Gastrocnemius medialis (tissue), 4 donors: ENCODE data around the gene AP4M1. TPM values are rescaled to one million over a fixed set of nuclear protein-coding genes. Genes with fewer than 3 reads are reported as not detected.

Source experiments
- ATAC-seq, 2 donors: fragments of 150-250 bp; one replicate each; pipeline ENCODE4 v1.9.1; 2016
- DNase-seq, 2 donors: peaks; one replicate each; pipeline ENCODE4 v3.0.0-alpha.2; 2019
- H3K27ac ChIP-seq, 4 donors: fragments of 200-600 bp; sonication (generic); 1 replicate in 1 of 4; 2 replicates in 3 of 4; pipeline ENCODE4 v1.5.1; 2016 to 2018; ENCODE audit warnings: mild to moderate bottlenecking in 2 of 4, moderate library complexity in 1 of 4
- H3K27me3 ChIP-seq, 3 donors: fragments of 200-600 bp; sonication (generic) in 2 of 3; 1 replicate in 1 of 3; 2 replicates in 2 of 3; pipeline versions ENCODE4 v1.5.1 to v1.6.0; 2016 to 2019; ENCODE audit warnings: mild to moderate bottlenecking in 1 of 3, moderate library complexity in 1 of 3
- H3K36me3 ChIP-seq, 2 donors: fragments of 200-600 bp; sonication (generic) in 1 of 2; one replicate each; pipeline ENCODE4 v1.5.1; 2017 to 2018
- H3K4me1 ChIP-seq, 2 donors: fragments of 200-600 bp; sonication (generic) in 1 of 2; one replicate each; pipeline ENCODE4 v1.5.1; 2016 to 2017; ENCODE audit warnings: mild to moderate bottlenecking in 2 of 2
- H3K4me3 ChIP-seq, 4 donors: fragments of 200-600 bp; sonication (generic) in 3 of 4; 1 replicate in 1 of 4; 2 replicates in 3 of 4; pipeline ENCODE4 v1.5.1; 2016 to 2019; ENCODE audit warnings: mild to moderate bottlenecking in 2 of 4
- H3K9me3 ChIP-seq, 3 donors: fragments of 200-600 bp; sonication (generic) in 2 of 3; 1 replicate in 1 of 3; 2 replicates in 2 of 3; pipeline ENCODE4 v1.5.1; 2016 to 2019
- POLR2A ChIP-seq, 2 donors: fragments of 450-650 bp; IDR thresholded peaks; one replicate each; pipeline ENCODE4 v1.6.1; 2017; ENCODE audit warnings: antibody characterized with exemption in 2 of 2, mild to moderate bottlenecking in 2 of 2, moderate library complexity in 2 of 2
- in situ Hi-C, 4 donors: fragments of 200-750 bp; cut with MboI; loops; one replicate each; pipeline versions ENCODE4 v1.15.0 to v1.8.0; 2017; ENCODE audit warnings: low sequenced_read_pairs in 4 of 4
- intact Hi-C: fragments of 100-400 bp; cut with DNase I; formaldehyde crosslinking; loops from one replicate; pipeline ENCODE4 v1.15.1; 2023; ENCODE audit warnings: low total_unique reads
- total RNA-seq, 4 donors: library from RNA; depleted of rRNA; stranded (reverse); fragments of >200 nt; gene quantifications; one replicate each; pipeline versions ENCODE4 v1.1.0 to v1.2.3, GENCODE V29; 2016
- TF ChIP-seq, protein P1 (sequence below), 5 experiments: fragments of 450-650 bp in 3 of 5; fragments of 200-600 bp in 2 of 5; sonication (generic) in 2 of 5; IDR thresholded peaks in 4 of 5; conservative IDR thresholded peaks in 1 of 5; 1 replicate in 4 of 5; 2 replicates in 1 of 5; pipeline ENCODE4 v1.5.1; 2016 to 2019; ENCODE audit warnings: antibody characterized with exemption in 5 of 5, mild to moderate bottlenecking in 3 of 5, moderate library complexity in 3 of 5

The AP4M1 gene
- total RNA-seq, 4 donors from 2014 or later, result 7.2 to 13.8 (median 10.8) TPM

- DNase-seq (peak; percentile 64 to 76), ATAC-seq (peak; percentile 73 to 78)
- H3K27me3 ChIP-seq, result no peaks in the 10 kb centered on the region
- peak within 1 kb of the TSS; percentile 88 to 97 (median 89) for H3K27ac ChIP-seq
- intact Hi-C loops, result loop anchor here (1.0 to 5.0 kb wide), 2 partner anchors 12 to 38 kb away; partner anchors contain the start of genes AP4M1, MBLAC1 and MCM7
- H3K9me3 ChIP-seq, result no peaks in the 10 kb centered on the region
- peak within 1 kb of the TSS; percentile 79 to 90 (median 88) for H3K4me3 ChIP-seq
- H3K36me3 ChIP-seq, result peaks cover 0 to 37% of the 10 kb centered on the region in 2 donors
- H3K4me1 ChIP-seq, result peaks cover 13 to 14% of the 10 kb centered on the region in 2 donors
- peak; percentile 83 for TF ChIP-seq POLR2A (IDR thresholded peaks at IDR 0.05)
- TF ChIP-seq, protein P1, sequence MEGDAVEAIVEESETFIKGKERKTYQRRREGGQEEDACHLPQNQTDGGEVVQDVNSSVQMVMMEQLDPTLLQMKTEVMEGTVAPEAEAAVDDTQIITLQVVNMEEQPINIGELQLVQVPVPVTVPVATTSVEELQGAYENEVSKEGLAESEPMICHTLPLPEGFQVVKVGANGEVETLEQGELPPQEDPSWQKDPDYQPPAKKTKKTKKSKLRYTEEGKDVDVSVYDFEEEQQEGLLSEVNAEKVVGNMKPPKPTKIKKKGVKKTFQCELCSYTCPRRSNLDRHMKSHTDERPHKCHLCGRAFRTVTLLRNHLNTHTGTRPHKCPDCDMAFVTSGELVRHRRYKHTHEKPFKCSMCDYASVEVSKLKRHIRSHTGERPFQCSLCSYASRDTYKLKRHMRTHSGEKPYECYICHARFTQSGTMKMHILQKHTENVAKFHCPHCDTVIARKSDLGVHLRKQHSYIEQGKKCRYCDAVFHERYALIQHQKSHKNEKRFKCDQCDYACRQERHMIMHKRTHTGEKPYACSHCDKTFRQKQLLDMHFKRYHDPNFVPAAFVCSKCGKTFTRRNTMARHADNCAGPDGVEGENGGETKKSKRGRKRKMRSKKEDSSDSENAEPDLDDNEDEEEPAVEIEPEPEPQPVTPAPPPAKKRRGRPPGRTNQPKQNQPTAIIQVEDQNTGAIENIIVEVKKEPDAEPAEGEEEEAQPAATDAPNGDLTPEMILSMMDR (IDR thresholded peaks at IDR 0.05 in 4 of 5, conservative IDR thresholded peaks at IDR 0.05 in 1 of 5), result peak in 1 of 5 experiments; percentile 20
- in situ Hi-C loops, result no loop called here
Measured at GRCh38 chr7:100088621-100089457, 12.6 kb upstream of the AP4M1 start, which contains the start of gene COPS6. TSS of gene COPS6 (plus strand) at chr7:100088969. CDS start at chr7:100088991, 22 bp downstream.

DNA sequence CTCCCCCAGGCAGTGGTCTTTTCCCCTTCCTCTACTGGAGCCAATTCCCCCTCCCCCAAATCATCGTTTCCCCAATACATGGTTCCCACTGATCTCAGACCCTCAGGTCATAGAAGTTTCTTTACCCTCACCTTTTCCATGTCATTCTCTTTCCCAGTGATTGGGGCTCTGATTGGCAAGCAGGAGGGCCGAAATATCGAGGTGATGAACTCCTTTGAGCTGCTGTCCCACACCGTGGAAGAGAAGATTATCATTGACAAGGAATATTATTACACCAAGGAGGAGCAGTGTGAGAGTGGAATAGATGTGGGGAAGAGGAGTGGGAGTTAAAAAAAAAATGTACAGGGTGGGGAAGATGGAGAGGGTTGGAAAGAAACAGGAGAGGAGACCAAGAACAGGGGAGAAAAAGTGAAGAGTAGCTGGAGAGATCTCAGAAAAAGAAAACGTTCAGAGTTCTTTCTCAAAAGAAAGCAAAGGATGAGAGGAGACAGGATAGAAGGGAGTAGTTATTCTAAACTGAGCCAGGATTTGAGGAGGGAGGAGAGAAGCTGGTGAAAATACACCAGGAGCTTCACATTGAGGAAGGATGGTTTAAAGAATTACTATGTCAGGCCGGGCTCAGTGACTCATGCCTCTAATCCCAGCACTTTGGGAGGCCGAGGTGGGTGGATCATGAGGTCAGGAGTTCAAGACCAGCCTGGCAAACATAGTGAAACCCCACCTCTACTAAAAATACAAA lies 11.8 kb upstream of the AP4M1 start:
- peaks cover 0 to 45% of the 10 kb centered on the region in 2 donors for H3K36me3 ChIP-seq
- peak overlapping the region; percentile 79 to 90 (median 88) for H3K4me3 ChIP-seq
- peak overlapping the region; percentile 88 to 97 (median 89) for H3K27ac ChIP-seq
- DNase-seq (no peak), ATAC-seq (no peak)
- H3K9me3 ChIP-seq, result no peaks in the 10 kb centered on the region
- intact Hi-C loops, result loop anchor here (5.0 kb wide), 1 partner anchor 38 kb away; the partner anchor contains the start of gene MBLAC1
- H3K27me3 ChIP-seq, result no peaks in the 10 kb centered on the region
- no peak for TF ChIP-seq POLR2A (IDR thresholded peaks at IDR 0.05)
- TF ChIP-seq, protein P1 (IDR thresholded peaks at IDR 0.05 in 4 of 5, conservative IDR thresholded peaks at IDR 0.05 in 1 of 5), result no peak
- in situ Hi-C loops, result no loop called here
- H3K4me1 ChIP-seq, result peaks cover 13 to 14% of the 10 kb centered on the region in 2 donors

- no peak overlapping the region for H3K27ac ChIP-seq
- ATAC-seq, result no peak
- H3K36me3 ChIP-seq, result peaks cover 0 to 57% of the 10 kb centered on the region in 2 donors
Measured at GRCh38 chr7:100090527-100091410, 10.7 kb upstream of the AP4M1 start.

More at GRCh38 chr7:100090527-100091410, 10.7 kb upstream of the AP4M1 start:
- no peaks in the 10 kb centered on the region for H3K27me3 ChIP-seq
- intact Hi-C loops, result no loop called here
- TF ChIP-seq, protein P1 (IDR thresholded peaks at IDR 0.05 in 4 of 5, conservative IDR thresholded peaks at IDR 0.05 in 1 of 5), result no peak
- no peak for TF ChIP-seq POLR2A (IDR thresholded peaks at IDR 0.05)
- H3K4me3 ChIP-seq, result no peak overlapping the region
- peaks cover 13 to 14% of the 10 kb centered on the region in 2 donors for H3K4me1 ChIP-seq
- in situ Hi-C loops, result no loop called here
- no peak for DNase-seq
- H3K9me3 ChIP-seq, result no peaks in the 10 kb centered on the region
